ENCODE data around the gene FSTL4.
"Not testable (repeated sequence)": the region's sequence is repeated elsewhere in the genome, so short reads cannot be mapped to it uniquely, and the experiment has no call there.

DNA sequence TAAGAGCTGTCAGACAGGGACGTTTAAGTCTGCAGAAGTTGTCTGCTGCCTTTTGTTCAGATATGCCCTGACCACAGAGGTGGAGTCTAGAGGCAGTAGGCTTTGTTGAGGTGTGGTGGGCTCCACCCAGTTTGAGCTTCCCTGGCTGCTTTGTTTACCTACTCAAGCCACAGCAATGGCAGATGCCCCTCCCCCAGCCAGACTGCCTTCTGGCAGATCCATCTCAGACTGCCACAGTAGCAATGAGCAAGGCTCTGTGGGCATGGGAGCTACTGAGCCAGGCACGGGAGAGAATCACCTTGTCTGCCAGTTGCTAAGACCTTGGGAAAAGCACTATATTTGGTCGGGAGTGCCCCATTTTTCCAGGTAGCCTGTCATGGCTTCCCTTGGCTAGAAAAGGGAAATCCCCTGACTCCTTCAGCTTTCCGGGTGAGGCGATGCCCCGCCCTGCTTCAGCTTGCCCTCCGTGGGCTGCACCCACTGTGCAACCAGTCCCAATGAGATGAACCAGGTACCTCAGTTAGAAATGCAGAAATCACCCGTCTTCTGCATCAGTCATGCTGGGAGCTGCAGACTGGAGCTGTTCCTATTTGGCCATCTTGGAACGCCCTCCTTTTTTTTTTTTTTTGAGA lies 441.5 kb downstream of the FSTL4 start:
- not testable (repeated sequence) for TF ChIP-seq POLR2A (IDR thresholded peaks at IDR 0.05; ENCODE audit: low read depth); POLR2AphosphoS5 (IDR thresholded peaks at IDR 0.05)
- TF ChIP-seq, protein P1, sequence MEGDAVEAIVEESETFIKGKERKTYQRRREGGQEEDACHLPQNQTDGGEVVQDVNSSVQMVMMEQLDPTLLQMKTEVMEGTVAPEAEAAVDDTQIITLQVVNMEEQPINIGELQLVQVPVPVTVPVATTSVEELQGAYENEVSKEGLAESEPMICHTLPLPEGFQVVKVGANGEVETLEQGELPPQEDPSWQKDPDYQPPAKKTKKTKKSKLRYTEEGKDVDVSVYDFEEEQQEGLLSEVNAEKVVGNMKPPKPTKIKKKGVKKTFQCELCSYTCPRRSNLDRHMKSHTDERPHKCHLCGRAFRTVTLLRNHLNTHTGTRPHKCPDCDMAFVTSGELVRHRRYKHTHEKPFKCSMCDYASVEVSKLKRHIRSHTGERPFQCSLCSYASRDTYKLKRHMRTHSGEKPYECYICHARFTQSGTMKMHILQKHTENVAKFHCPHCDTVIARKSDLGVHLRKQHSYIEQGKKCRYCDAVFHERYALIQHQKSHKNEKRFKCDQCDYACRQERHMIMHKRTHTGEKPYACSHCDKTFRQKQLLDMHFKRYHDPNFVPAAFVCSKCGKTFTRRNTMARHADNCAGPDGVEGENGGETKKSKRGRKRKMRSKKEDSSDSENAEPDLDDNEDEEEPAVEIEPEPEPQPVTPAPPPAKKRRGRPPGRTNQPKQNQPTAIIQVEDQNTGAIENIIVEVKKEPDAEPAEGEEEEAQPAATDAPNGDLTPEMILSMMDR (IDR thresholded peaks at IDR 0.05): not testable (repeated sequence)
